Right lobe of liver (tissue), 6 donors: ENCODE measurements around the gene CDK12. TPM values are rescaled to one million over a fixed set of nuclear protein-coding genes. Genes with fewer than 3 reads are reported as not detected.
A peak's percentile ranks its signal among the peaks of the same experiment; 100 is the strongest.

Source experiments
- ATAC-seq, 4 donors: fragments of 200-7000 bp; cut with Tn5 transposase; one replicate each; pipeline ENCODE4 v1.9.1; 2020; ENCODE audit warnings: mild to moderate bottlenecking in 4 of 4, moderate library complexity in 4 of 4
- DNase-seq, 3 donors: peaks; one replicate each; pipeline ENCODE4 v3.0.0-alpha.2; 2020
- H3K27ac ChIP-seq, 3 donors: fragments of 200-600 bp; one replicate each; pipeline ENCODE4 v1.8.0; 2022
- H3K27me3 ChIP-seq, 2 donors: fragments of 200-600 bp; one replicate each; pipeline ENCODE4 v1.8.0; 2022
- H3K36me3 ChIP-seq, 4 donors: fragments of 200-600 bp; sonication (generic) in 1 of 4; one replicate each; pipeline versions ENCODE4 v1.5.1 to v1.8.0; 2017 to 2022; ENCODE audit warnings: control low read depth in 1 of 4
- H3K4me1 ChIP-seq, 4 donors: fragments of 200-600 bp; sonication (generic) in 1 of 4; one replicate each; pipeline versions ENCODE4 v1.5.1 to v1.8.0; 2017 to 2022; ENCODE audit warnings: control low read depth in 1 of 4
- H3K4me3 ChIP-seq, 3 donors: fragments of 200-600 bp; one replicate each; pipeline ENCODE4 v1.8.0; 2022
- H3K9me3 ChIP-seq, 4 donors: fragments of 200-600 bp; sonication (generic) in 1 of 4; one replicate each; pipeline versions ENCODE4 v1.5.1 to v1.8.0; 2017 to 2022; ENCODE audit warnings: control low read depth in 1 of 4
- CTCF ChIP-seq, 4 donors: fragments of 200-600 bp in 3 of 4; fragments of 450-650 bp in 1 of 4; IDR thresholded peaks; one replicate each; pipeline versions ENCODE4 v1.5.1 to v1.8.0; 2016 to 2022; ENCODE audit warnings: antibody characterized with exemption in 4 of 4, mild to moderate bottlenecking in 2 of 4
- POLR2A ChIP-seq: fragments of 450-650 bp; IDR thresholded peaks from one replicate; pipeline ENCODE4 v1.6.1; 2017; ENCODE audit warnings: antibody characterized with exemption, mild to moderate bottlenecking
- WGBS: methylation state at CpG from one replicate; pipeline ENCODE4 v1.1.6; 2018; ENCODE audit warnings: low coverage, low lambda C conversion rate; ENCODE audit not compliant: insufficient coverage; ENCODE audit errors: missing lambda C conversion rate; 5-methylcytosine and 5-hydroxymethylcytosine counted together
- intact Hi-C, 2 donors: fragments of 100-400 bp; cut with DNase I; formaldehyde crosslinking; loops; one replicate each; pipeline versions ENCODE4 v1.11.2 to v1.14.1; 2022
- total RNA-seq, 6 experiments: library from RNA; depleted of rRNA in 2 of 6; stranded (reverse); fragments of >200 nt in 2 of 6; fragmentation: NEBNext Ultra II Directional in 3 of 6; extraction: Animal tissue kit (Norgen Biotek cat#: 25700) in 3 of 6; gene quantifications; one replicate each; pipeline versions ENCODE4 v1.1.0 to v1.2.4, GENCODE V29; 2016 to 2023
- donor health status: DM: no; HTN: yes; CAD: no.
- donor health status: DM: no; HTN: no; CAD: no.
- donor health status: DM: no; HTN: no; CAD: no.
- donor health status: DM: no; HTN: yes; CAD: no.
- donor health status: DM: no; HTN: yes; CAD: no.

The CDK12 gene
- total RNA-seq, 6 experiments from 2014 or later: 19.4 to 33.4 (median 30.4) TPM

DNA sequence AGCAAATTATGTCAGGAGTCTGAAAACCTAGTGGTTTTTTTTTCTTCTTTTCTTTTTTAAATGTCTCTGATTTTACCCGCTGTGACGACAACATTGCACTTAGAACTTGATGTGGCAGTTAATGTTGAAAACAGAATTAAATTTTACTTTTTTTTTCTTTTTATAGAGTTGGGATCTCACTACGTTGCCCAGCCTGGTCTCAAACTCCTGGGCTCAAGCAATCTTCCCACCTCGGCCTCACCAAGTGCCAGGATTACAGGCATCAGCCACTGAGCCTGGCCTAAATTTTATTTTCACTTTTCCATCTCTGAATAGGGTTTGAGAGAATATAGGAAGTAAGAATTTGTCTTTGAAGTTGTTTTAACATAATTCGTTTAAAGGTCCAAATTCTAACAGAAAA lies 52.6 kb downstream of the CDK12 start:
- H3K27ac ChIP-seq: no peak overlapping the region
- ATAC-seq (no peak), DNase-seq (no peak)
- peaks cover 0 to 98% (median 39%) of the 10 kb centered on the region in 4 donors for H3K36me3 ChIP-seq
- no peaks in the 10 kb centered on the region for H3K27me3 ChIP-seq
- no peak overlapping the region for H3K4me3 ChIP-seq
- WGBS: 87% methylated on average over 5 of the region's 5 CpGs
- H3K4me1 ChIP-seq: no peaks in the 10 kb centered on the region
- H3K9me3 ChIP-seq: no peaks in the 10 kb centered on the region
- TF ChIP-seq POLR2A (no peak), CTCF (IDR thresholded peaks at IDR 0.05) (no peak)
- intact Hi-C loops: no loop called here

DNA sequence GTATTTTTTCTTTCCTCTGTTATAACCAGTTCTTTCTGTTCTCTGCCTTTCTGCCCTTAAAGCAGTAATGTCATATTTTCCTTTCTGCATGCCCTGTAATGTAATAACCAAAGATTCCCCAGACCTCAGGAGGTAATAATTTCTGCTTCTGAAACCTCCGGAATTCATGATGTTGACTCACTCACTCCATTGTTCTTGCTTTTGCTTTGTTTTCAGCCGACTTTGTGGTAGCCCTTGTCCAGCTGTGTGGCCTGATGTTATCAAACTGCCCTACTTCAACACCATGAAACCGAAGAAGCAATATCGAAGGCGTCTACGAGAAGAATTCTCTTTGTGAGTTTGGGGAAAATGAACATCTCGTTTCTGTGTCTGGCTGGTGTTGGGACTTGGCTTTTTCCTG lies 55.9 kb downstream of the CDK12 start:
- intact Hi-C loops: no loop called here
- Histone ChIP-seq H3K36me3 (peaks cover 7 to 100% (median 44%) of the 10 kb centered on the region in 4 donors), H3K27ac (no peak overlapping the region), H3K4me1 (no peaks in the 10 kb centered on the region), H3K9me3 (no peaks in the 10 kb centered on the region), H3K27me3 (no peaks in the 10 kb centered on the region), H3K4me3 (no peak overlapping the region)
- TF ChIP-seq CTCF (IDR thresholded peaks at IDR 0.05) (no peak), POLR2A (no peak)
- no peak for ATAC-seq
- 87% methylated on average over 7 of the region's 7 CpGs for WGBS
- no peak for DNase-seq

GRCh38 chr17:39525801-39526506 lies 64.7 kb downstream of the CDK12 start:
- H3K4me1 ChIP-seq: no peaks in the 10 kb centered on the region
- no peaks in the 10 kb centered on the region for H3K27me3 ChIP-seq
- no peak overlapping the region for H3K4me3 ChIP-seq
- intact Hi-C loops: no loop called here
- no peak overlapping the region for H3K27ac ChIP-seq
- peaks cover 8 to 97% (median 54%) of the 10 kb centered on the region in 4 donors for H3K36me3 ChIP-seq
- no peak for DNase-seq
- WGBS: 34% methylated on average over 2 of the region's 6 CpGs
- no peak for ATAC-seq
- H3K9me3 ChIP-seq: no peaks in the 10 kb centered on the region
- TF ChIP-seq CTCF (IDR thresholded peaks at IDR 0.05) (no peak), POLR2A (no peak)

DNA sequence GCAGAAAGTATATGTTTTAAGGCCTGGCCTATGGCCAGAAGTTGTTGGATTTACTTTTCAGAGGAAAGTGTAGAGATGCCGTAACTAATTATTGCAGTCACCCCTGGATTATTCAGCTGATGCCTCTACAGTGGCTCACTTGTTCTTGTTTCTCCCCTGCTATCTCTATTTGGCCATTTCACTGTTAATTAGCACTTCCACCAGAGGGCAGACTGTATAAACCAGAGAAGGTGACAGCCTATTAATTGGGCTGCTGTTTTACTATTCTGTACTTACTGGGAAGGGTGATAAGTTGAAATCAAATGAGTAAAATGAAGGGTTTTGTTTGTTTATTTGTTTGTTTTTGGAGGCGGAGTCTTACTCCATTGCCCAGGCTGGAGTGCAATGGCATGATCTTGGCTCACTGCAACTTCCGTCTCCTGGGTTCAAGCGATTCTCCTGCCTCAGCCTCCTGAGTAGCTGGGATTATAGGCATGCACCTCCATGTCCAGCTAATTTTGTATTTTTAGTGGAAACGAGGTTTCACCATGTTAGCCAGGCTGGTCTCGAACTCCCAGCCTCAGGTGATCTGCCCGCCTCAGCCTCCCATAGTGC lies 66.0 kb downstream of the CDK12 start:
- TF ChIP-seq POLR2A (no peak), CTCF (IDR thresholded peaks at IDR 0.05) (peak; percentile 43 to 57 (median 52))
- no peak overlapping the region for H3K4me3 ChIP-seq
- no peaks in the 10 kb centered on the region for H3K9me3 ChIP-seq
- no peaks in the 10 kb centered on the region for H3K27me3 ChIP-seq
- ATAC-seq: peak; percentile 58 to 74 (median 62)
- H3K4me1 ChIP-seq: no peaks in the 10 kb centered on the region
- WGBS: 87% methylated on average over 5 of the region's 7 CpGs
- H3K27ac ChIP-seq: no peak overlapping the region
- intact Hi-C loops: no loop called here
- H3K36me3 ChIP-seq: peaks cover 8 to 91% (median 51%) of the 10 kb centered on the region in 4 donors
- DNase-seq: no peak
